Ecto neural progenitor cell (in vitro differentiated cells): ENCODE measurements around the gene OR8D1.

Experiments
- DNase-seq: peaks from one replicate; pipeline ENCODE4 v3.0.0-alpha.2; 2018; ENCODE audit warnings: low spot score

Gene OR8D1

DNA sequence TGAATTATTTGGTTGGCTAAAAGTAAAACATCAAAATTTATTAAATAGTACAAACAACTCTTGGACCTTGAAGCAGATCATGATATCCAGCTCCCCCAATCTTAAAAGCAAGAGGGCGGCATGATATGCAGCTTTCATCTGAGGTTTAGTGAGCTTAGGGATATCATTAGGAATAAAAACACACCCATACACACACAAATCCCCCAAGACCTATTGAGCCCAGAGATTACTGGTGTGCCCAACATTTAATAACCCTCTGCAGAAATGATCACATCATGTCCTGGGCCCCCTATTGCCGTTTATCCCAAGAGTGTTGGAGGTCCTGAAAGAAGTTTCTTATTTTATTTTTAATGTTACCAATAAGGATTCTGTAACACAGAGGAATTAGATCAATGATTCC is at the start of gene OR8D1:
Gene OR8D1 (minus strand): TSS at position 101 of the 400 bp plus-strand sequence. CDS start 3,183 bp downstream, outside the sequence.
- no peak for DNase-seq

- no peak for DNase-seq
Measured at GRCh38 chr11:124359566-124359965, 45.8 kb upstream of the OR8D1 start.

DNA sequence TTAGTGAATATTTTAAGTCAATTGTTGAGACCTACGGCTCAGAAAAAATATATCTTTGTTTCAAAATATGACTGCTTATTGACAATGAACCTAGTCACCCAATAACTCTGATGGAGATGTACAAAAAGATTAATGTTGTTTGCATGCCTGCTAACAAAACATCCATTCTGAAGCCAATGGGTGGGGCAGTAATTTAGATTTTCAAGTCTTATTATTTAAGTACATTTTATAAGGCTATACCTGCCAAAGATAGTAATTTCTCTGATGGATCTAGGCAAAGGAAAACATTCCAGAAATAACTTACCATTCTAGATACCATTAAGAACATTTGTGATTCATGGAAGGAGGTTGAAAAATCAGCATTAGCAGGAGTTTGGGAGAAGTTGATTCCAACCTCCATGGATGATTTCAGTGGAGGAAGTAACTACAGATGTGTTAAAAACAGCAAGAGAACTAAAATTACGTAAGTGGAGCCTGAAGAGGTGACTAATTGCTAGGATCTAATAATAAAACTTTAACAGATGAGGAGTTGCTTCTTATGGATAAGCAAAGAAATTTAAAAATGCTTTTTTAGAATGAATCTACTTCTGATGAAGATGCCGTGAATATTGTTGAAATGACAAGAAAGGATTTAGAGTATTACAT is 32.7 kb upstream of the OR8D1 start:
- no peak for DNase-seq

DNA sequence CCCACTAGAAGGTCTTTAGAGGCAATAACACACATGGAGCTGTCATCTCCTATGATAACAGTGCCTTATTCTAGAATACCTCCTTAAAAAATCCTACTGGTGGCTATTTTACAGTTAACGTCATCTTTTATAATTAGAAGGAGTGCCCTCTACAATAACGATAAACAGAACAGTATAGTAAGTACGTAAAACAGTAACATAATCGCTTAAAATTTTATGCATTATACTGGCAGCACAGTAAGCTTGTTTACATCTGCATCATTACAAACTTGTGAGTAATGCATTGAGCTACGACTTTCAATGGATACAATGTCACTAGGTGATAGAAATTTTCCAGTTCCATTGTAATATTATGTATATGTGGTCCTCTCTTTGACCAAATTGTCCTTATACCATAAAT is 30.6 kb upstream of the OR8D1 start:
- no peak for DNase-seq

- DNase-seq: no peak
Measured at GRCh38 chr11:124340142-124340447, 26.3 kb upstream of the OR8D1 start.

DNA sequence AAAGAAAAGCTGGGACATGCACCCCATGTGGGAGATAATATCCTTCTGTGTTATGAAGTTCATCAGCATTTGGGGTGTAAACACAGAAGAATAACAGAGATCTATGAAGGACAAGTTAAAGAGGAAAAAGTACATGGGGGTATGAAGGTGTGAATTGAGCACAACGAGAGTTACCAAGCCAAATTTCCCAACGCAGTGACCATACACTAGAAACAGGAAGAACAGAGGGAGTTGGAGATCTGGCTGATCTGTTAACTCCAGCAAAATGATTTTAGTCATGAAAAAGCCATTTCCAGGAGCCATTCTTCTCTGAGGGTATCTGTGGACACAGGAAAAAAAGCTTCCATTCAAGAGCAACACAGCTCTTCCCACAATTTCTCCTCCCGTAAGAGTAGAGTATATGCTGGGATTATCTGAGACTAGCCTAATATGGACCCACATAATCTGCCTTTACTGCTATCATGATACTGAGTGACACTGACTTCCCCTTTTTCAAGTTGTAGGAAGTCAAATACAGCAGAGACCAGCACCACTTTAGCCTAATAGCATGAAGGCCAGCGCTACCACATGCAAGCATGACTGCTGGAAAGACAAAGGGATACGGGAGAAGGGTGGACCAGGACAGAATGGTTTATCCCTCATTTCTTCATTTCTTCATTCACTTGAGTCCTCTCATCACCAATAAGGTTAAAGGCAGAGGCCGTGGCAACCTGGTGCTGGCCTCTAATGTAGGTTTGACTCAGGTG is 25.8 kb upstream of the OR8D1 start:
- no peak for DNase-seq

GRCh38 chr11:124331873-124332272 is 18.1 kb upstream of the OR8D1 start:
- DNase-seq: no peak

GRCh38 chr11:124329787-124330478 is 16.2 kb upstream of the OR8D1 start:
- no peak for DNase-seq

DNA sequence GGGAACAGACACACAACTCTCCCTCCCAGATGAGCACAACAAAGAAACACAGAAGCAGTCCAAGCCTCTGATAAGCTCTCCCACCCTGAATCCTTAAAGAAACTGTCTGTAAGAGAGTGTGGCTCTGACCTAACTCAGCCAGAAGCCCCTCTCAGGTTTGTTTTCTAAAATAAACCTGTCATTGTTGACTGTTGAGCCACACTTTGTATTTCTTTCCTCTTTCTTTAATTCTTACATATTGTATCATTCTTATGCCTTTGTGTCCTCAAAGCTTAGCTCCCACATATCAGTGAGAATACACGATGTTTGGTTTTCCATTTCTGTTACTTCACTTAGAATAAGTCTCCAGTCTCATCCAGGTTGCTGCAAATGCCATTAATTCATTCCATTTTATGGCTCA is 14.0 kb upstream of the OR8D1 start:
- no peak for DNase-seq

GRCh38 chr11:124322356-124322755 is 8.6 kb upstream of the OR8D1 start:
- no peak for DNase-seq

- DNase-seq: no peak
Measured at GRCh38 chr11:124320097-124320496, 6.3 kb upstream of the OR8D1 start, which contains the start of gene OR8D2. TSS of gene OR8D2 (minus strand) at chr11:124320197. CDS start at chr11:124320197, 0 bp downstream.

- DNase-seq: no peak
Measured at GRCh38 chr11:124315052-124315451, 1.3 kb upstream of the OR8D1 start.

- DNase-seq: no peak
Measured at GRCh38 chr11:124313131-124313530, 618 bp downstream of the OR8D1 start.

- DNase-seq: no peak
Measured at GRCh38 chr11:124311670-124312069, 2.1 kb downstream of the OR8D1 start.

DNA sequence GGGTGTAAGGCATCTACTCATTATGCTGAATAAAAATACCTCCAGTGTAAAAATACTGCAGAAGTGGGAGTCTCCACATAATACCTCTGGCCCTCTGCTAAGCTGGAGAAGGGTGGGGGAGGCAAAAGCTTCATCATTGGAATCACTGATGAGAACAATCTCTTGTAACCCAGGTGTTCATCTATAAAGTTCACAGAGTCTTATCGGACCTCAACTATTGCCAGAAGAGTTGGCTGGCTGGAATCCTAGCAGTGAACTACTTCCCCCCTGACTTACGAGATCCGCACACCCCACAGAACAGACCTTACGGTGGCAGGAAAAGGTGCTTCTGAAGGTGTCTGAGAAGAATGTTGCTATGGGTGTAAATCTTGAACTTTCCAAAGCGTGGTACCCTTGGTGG is 2.5 kb downstream of the OR8D1 start:
- DNase-seq: no peak

GRCh38 chr11:124310721-124311120 is 3.0 kb downstream of the OR8D1 start:
- DNase-seq: no peak

- no peak for DNase-seq
Measured at GRCh38 chr11:124307093-124307492, 6.7 kb downstream of the OR8D1 start.

GRCh38 chr11:124302347-124303125 is 11.2 kb downstream of the OR8D1 start:
- DNase-seq: no peak

DNA sequence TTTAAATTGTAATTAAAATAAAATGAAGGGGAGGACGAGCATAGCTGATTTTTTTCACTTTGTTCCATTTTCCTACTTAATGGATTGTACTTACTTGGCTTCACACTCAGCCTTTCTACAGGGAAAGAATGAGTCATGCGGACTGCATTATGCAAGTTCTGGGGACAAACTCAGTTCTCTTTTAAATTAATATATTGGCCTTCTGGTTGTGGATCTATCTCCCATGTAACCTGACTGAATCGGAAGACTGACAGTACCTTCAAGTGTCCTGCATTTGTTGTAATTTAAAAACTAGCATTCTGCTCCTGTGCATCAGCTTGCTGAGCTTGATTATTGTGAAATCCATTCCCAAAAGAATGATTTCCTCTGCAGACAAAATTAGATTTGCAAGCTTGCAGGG is 12.2 kb downstream of the OR8D1 start:
- no peak for DNase-seq

DNA sequence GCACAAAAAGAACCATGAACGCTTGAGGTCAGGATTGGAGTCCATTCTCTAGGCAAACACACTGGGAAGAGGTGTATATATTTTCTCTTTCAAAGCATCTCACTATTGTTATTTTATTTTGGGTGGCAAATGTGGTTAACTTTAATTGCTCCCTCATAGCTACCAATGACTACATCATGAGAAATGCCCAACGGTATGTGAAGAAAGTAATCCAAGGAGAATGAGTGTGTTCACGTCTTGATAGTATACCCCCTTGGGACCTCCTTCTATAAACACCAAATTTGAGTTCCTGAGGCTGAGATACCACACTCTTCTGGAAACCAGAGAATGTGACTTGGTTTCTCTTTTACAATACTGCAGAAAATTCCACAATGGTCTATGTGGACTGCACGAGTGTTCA is 15.8 kb downstream of the OR8D1 start:
- no peak for DNase-seq

DNA sequence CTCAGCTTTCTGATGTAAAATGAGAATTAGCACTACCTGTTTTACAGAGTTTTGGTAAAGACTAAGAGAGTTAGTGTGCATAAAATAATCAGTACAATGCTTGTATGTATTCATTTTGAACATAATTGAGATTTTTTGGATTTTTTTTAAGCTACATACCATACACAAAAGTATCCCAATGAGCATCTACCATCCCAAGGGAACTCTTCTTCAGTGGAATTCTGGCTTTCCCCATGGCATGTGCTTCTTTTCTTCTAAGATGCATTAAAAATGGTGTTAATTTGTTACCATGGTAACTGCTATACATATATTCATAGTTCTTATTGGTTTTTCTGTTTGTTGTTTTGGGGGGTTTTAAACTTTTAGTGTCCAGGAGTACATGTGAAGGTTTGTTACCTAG is 17.7 kb downstream of the OR8D1 start:
- DNase-seq: no peak

DNA sequence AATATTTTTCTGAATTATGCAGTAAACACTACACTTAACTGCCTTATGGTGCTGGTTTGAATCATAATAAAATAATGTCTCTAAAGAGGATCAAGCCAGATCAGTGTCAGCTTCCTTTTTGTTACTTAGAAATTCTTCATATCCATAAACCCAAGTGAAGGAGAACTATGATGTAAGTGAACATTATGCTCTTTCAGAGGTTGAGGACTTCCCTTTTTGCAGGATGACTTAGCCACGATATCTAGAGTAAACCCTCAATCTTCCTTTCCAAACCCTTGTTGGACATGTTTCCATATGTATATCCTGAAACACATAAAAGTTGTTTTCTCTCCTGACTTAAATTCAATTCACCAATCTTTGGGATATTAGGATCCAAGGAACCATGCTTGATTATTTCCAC is 19.1 kb downstream of the OR8D1 start:
- DNase-seq: no peak
